H9 (cell line): ENCODE results near the gene DOCK1. TPM values are rescaled to one million over a fixed set of nuclear protein-coding genes. Genes with fewer than 3 reads are reported as not detected.

Experiments used
- DNase-seq: peaks from one replicate; pipeline ENCODE4 v3.0.0-alpha.2; 2017
- H2AFZ ChIP-seq: one replicate; pipeline ENCODE4 v1.6.1; 2013; ENCODE audit warnings: mild to moderate bottlenecking, low read length, control low read depth, moderate library complexity
- H2AK5ac ChIP-seq: 2 replicates; pipeline ENCODE4 v1.6.1; 2013; ENCODE audit warnings: low read length, control low read depth, mixed read lengths; ENCODE audit not compliant: insufficient read length
- H2BK120ac ChIP-seq: one replicate; pipeline ENCODE4 v1.6.1; 2013; ENCODE audit warnings: low read depth, mild to moderate bottlenecking, low read length, control low read depth, inconsistent platforms; ENCODE audit not compliant: poor library complexity, severe bottlenecking
- H2BK12ac ChIP-seq: 2 replicates; pipeline ENCODE4 v1.6.1; 2013; ENCODE audit warnings: low read length, control low read depth, mixed read lengths, low read depth; ENCODE audit not compliant: insufficient read length
- H2BK15ac ChIP-seq: 2 replicates; pipeline ENCODE4 v1.6.1; 2013; ENCODE audit warnings: low read depth, low read length, control low read depth
- H2BK20ac ChIP-seq: one replicate; pipeline ENCODE4 v1.6.1; 2013; ENCODE audit warnings: low read depth, mild to moderate bottlenecking, low read length, control low read depth, inconsistent platforms; ENCODE audit not compliant: poor library complexity, severe bottlenecking
- H2BK5ac ChIP-seq: 2 replicates; pipeline ENCODE4 v1.6.1; 2013; ENCODE audit warnings: low read length, control low read depth, mixed read lengths; ENCODE audit not compliant: insufficient read length
- H3K14ac ChIP-seq: 2 replicates; pipeline ENCODE4 v1.6.1; 2013; ENCODE audit warnings: low read length, control low read depth; ENCODE audit not compliant: insufficient read depth
- H3K18ac ChIP-seq: 2 replicates; pipeline ENCODE4 v1.6.1; 2013; ENCODE audit warnings: low read depth, mild to moderate bottlenecking, mixed read lengths, low read length, control low read depth; ENCODE audit not compliant: insufficient read length
- H3K23ac ChIP-seq: 2 replicates; pipeline ENCODE4 v1.6.1; 2013; ENCODE audit warnings: low read length, control low read depth, mixed read lengths, low read depth; ENCODE audit not compliant: insufficient read length
- H3K23me2 ChIP-seq: 2 replicates; pipeline ENCODE4 v1.6.1; 2013; ENCODE audit warnings: low read depth, mild to moderate bottlenecking, mixed read lengths, low read length, control low read depth; ENCODE audit not compliant: insufficient read length, poor library complexity, severe bottlenecking
- H3K27ac ChIP-seq: 2 replicates; pipeline ENCODE4 v1.5.1; 2013; ENCODE audit warnings: low read length, control low read depth, mixed read lengths, low read depth; ENCODE audit not compliant: insufficient read length
- H3K27me3 ChIP-seq: 2 replicates; pipeline ENCODE4 v1.6.1; 2013; ENCODE audit warnings: low read length, control low read depth, inconsistent platforms; ENCODE audit not compliant: insufficient read depth
- H3K4ac ChIP-seq: 2 replicates; pipeline ENCODE4 v1.6.1; 2013; ENCODE audit warnings: low read depth, mild to moderate bottlenecking, control low read depth, inconsistent platforms, low read length, moderate library complexity
- H3K4me1 ChIP-seq: 2 replicates; pipeline ENCODE4 v1.6.1; 2013; ENCODE audit warnings: low read length, control low read depth, inconsistent platforms; ENCODE audit not compliant: insufficient read depth
- H3K4me2 ChIP-seq: 2 replicates; pipeline ENCODE4 v1.6.1; 2013; ENCODE audit warnings: low read length, control low read depth, mixed read lengths; ENCODE audit not compliant: insufficient read length, insufficient read depth
- H3K56ac ChIP-seq: 2 replicates; pipeline ENCODE4 v1.6.1; 2013; ENCODE audit warnings: low read depth, mild to moderate bottlenecking, mixed read lengths, low read length, control low read depth; ENCODE audit not compliant: insufficient read length
- H3K79me1 ChIP-seq: 2 replicates; pipeline ENCODE4 v1.6.1; 2013; ENCODE audit warnings: low read depth, mild to moderate bottlenecking, moderate library complexity, low read length, control low read depth, inconsistent platforms; ENCODE audit not compliant: insufficient read depth, poor library complexity, severe bottlenecking
- H3K79me2 ChIP-seq: 2 replicates; pipeline ENCODE4 v1.6.1; 2013; ENCODE audit warnings: low read length, control low read depth, inconsistent platforms; ENCODE audit not compliant: insufficient read depth
- H3K9ac ChIP-seq: 2 replicates; pipeline ENCODE4 v1.6.1; 2013; ENCODE audit warnings: low read length, control low read depth, mixed read lengths; ENCODE audit not compliant: insufficient read length; ENCODE audit errors: extremely low read depth
- H3K9me3 ChIP-seq: one replicate; pipeline ENCODE4 v1.6.1; 2013; ENCODE audit warnings: low read depth, low read length, inconsistent platforms; ENCODE audit not compliant: control insufficient read depth
- H3T11ph ChIP-seq: one replicate; pipeline ENCODE4 v1.6.1; 2013; ENCODE audit warnings: mild to moderate bottlenecking, low read length, control low read depth, inconsistent platforms
- H4K20me1 ChIP-seq: one replicate; pipeline ENCODE4 v1.6.1; 2013; ENCODE audit not compliant: control insufficient read depth, insufficient read length, insufficient read depth
- H4K5ac ChIP-seq: 2 replicates; pipeline ENCODE4 v1.6.1; 2013; ENCODE audit warnings: low read depth, mild to moderate bottlenecking, mixed read lengths, low read length, control low read depth; ENCODE audit not compliant: insufficient read length
- H4K8ac ChIP-seq: replicated peaks from 2 replicates; pipeline ENCODE4 v1.6.1; 2013; ENCODE audit warnings: low read length, control low read depth, mixed read lengths, low read depth; ENCODE audit not compliant: insufficient read length
- H4K91ac ChIP-seq: 2 replicates; pipeline ENCODE4 v1.6.1; 2013; ENCODE audit warnings: low read depth, mild to moderate bottlenecking, moderate library complexity, mixed read lengths, low read length, control low read depth; ENCODE audit not compliant: insufficient read length
- H3K27ac Mint-ChIP-seq, 3 experiments: 2 replicates in 2 of 3; 3 replicates in 1 of 3; pipeline ENCODE4 v1.8.0; 2020 to 2021; ENCODE audit warnings: mixed read lengths in 3 of 3, mild to moderate bottlenecking in 1 of 3, moderate library complexity in 1 of 3
- H3K27me3 Mint-ChIP-seq: 2 replicates; pipeline ENCODE4 v1.8.0; 2021; ENCODE audit warnings: low read depth, mild to moderate bottlenecking, moderate library complexity, mixed read lengths
- H3K36me3 Mint-ChIP-seq, 3 experiments: 2 replicates in 2 of 3; 3 replicates in 1 of 3; pipeline ENCODE4 v1.8.0; 2020 to 2021; ENCODE audit warnings: low read depth in 3 of 3, mixed read lengths in 3 of 3; ENCODE audit not compliant: insufficient read depth in 1 of 3
- H3K4me1 Mint-ChIP-seq, 2 experiments: 2 replicates each; pipeline ENCODE4 v1.8.0; 2020; ENCODE audit warnings: mixed read lengths in 2 of 2
- H3K4me3 Mint-ChIP-seq, 2 experiments: 2 replicates in 1 of 2; 3 replicates in 1 of 2; pipeline ENCODE4 v1.8.0; 2020 to 2021; ENCODE audit warnings: mild to moderate bottlenecking in 2 of 2, mixed read lengths in 2 of 2, moderate library complexity in 1 of 2
- H3K9me3 Mint-ChIP-seq, 2 experiments: 2 replicates in 1 of 2; 3 replicates in 1 of 2; pipeline ENCODE4 v1.8.0; 2020; ENCODE audit warnings: mild to moderate bottlenecking in 2 of 2, mixed read lengths in 2 of 2, moderate library complexity in 1 of 2
- total RNA-seq: library from RNA; stranded (reverse); gene quantifications from 2 replicates; pipeline ENCODE4 v1.2.1, GENCODE V29; 2021
- TF ChIP-seq, protein P1 (sequence below): fragments of 200-600 bp; sonication (generic); conservative IDR thresholded peaks from 3 replicates; pipeline ENCODE4 v1.8.0; 2021; ENCODE audit warnings: antibody characterized with exemption, mild to moderate bottlenecking

The DOCK1 gene
- total RNA-seq, 1 experiment from 2014 or later: 57.0 TPM

GRCh38 chr10:127055263-127055662, 150.0 kb downstream of the DOCK1 start:
- Histone ChIP-seq H3K18ac (no peak overlapping the region), H4K91ac (no peak overlapping the region), H4K8ac (no peak overlapping the region), H2BK12ac (no peak overlapping the region), H3K79me1 (no peaks in the 10 kb centered on the region), H3K79me2 (no peaks in the 10 kb centered on the region), H3K9ac (no peak overlapping the region), H3K4me1 (no peaks in the 10 kb centered on the region), H3K4me2 (no peak overlapping the region), H3K9me3 (no peaks in the 10 kb centered on the region), H3K27me3 (no peaks in the 10 kb centered on the region), H3T11ph (no peak overlapping the region), H2BK15ac (no peak overlapping the region), H3K14ac (no peak overlapping the region), H4K5ac (no peak overlapping the region), H2AFZ (no peak overlapping the region), H3K23me2 (no peaks in the 10 kb centered on the region), H2BK5ac (no peak overlapping the region), H2BK20ac (no peak overlapping the region), H3K56ac (no peak overlapping the region), H3K27ac (no peak overlapping the region), H3K23ac (no peak overlapping the region), H2BK120ac (no peak overlapping the region), H2AK5ac (no peak overlapping the region), H3K4ac (no peak overlapping the region), H4K20me1 (no peaks in the 10 kb centered on the region)
- Mint-ChIP-seq H3K27me3 (no peaks in the 10 kb centered on the region), H3K27ac (no peak overlapping the region), H3K4me1 (peaks cover 4 to 6% of the 10 kb centered on the region in 2 experiments), H3K4me3 (no peak overlapping the region), H3K9me3 (peaks cover 12 to 17% of the 10 kb centered on the region in 2 experiments), H3K36me3 (peaks cover 44 to 56% (median 56%) of the 10 kb centered on the region in 3 experiments)
- no peak for DNase-seq
- TF ChIP-seq, protein P1, sequence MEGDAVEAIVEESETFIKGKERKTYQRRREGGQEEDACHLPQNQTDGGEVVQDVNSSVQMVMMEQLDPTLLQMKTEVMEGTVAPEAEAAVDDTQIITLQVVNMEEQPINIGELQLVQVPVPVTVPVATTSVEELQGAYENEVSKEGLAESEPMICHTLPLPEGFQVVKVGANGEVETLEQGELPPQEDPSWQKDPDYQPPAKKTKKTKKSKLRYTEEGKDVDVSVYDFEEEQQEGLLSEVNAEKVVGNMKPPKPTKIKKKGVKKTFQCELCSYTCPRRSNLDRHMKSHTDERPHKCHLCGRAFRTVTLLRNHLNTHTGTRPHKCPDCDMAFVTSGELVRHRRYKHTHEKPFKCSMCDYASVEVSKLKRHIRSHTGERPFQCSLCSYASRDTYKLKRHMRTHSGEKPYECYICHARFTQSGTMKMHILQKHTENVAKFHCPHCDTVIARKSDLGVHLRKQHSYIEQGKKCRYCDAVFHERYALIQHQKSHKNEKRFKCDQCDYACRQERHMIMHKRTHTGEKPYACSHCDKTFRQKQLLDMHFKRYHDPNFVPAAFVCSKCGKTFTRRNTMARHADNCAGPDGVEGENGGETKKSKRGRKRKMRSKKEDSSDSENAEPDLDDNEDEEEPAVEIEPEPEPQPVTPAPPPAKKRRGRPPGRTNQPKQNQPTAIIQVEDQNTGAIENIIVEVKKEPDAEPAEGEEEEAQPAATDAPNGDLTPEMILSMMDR: no peak
